Middle frontal gyrus (tissue), 1 donor: ENCODE results near the gene TGFBR3.

Experiments used
- DNase-seq: peaks from one replicate; pipeline ENCODE4 v3.0.0-alpha.2; 2015; ENCODE audit warnings: low spot score; ENCODE audit errors: extremely low spot score

TGFBR3 gene

DNA sequence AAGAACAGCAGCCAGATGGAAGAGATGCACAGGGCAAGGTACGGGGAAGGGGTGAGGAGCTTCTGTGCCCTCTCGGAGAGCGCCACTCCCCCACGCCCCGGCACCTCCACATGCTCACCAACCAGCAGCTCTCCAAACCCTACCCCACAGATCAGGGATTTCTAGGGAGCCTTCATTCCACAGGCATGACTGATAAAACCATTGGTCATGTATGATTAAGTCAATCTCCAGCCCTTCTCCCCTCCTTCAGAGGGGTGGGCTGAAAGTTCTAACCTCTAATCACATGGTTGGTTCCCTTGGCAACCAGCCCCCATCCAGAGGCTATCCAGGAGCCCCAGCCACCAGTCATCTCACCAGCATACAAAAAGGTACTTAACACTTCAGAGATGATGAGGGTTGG is 144.7 kb downstream of the TGFBR3 start:
- DNase-seq: no peak

DNA sequence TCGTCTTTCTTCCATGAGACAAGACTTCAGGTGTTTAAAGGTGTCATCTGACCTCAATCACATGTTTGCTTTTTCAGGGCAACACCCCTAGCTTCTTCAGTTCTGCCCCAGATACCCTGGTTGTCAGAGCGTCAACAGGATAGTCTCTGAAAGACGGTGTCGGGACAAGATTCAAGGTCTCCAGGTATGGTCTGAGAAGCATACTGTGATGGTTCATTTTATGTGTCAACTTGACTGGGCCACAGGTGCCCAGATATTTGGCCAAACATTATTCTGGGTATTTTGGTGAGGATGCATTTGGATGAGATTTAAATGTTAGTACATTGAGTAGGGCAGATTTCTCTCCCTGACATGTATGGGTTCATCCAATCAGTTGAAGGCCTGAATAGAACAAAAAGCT is 148.3 kb downstream of the TGFBR3 start:
- DNase-seq: no peak

DNA sequence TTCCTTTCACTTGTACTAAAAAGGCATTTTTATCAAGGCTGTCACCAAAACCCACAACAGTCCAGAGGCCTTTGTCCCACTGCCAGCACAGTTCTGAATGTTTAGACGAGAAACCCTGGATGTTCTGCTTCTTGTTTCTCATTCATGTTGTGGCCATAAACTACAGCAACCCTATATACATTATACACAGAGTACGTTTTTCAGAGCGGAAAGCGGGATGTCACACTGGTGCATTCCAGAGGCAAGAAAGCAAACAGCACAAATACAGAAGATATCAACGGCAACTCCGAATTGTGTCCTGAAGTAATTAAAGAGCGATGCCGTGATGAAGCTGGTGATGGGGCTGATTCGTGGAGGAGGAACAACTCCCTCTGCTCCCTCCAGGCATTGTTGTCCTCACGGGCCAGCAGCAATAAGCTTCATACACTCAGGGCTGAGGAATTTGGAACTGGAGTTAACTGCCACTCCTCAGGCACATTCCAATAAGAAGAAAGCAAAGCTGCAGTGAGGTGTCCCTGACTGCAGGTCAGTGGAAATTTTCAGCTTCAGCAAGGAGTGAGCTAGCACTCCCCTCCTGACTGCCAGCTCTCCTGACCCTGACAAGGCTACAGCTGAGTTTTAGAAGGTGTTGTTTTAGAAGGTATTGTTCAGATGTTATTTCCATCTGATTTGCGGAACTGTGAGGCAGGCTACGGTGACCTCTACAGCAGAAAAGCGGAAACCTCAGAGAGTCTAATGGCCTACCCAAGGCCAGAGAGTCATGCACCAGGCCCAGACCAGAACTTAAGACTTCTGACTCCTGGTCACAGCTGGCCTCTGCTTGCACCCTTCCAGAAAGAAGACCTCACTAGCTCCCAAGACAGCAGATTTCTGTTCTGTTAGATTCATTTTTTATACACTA is 149.0 kb downstream of the TGFBR3 start:
- no peak for DNase-seq

DNA sequence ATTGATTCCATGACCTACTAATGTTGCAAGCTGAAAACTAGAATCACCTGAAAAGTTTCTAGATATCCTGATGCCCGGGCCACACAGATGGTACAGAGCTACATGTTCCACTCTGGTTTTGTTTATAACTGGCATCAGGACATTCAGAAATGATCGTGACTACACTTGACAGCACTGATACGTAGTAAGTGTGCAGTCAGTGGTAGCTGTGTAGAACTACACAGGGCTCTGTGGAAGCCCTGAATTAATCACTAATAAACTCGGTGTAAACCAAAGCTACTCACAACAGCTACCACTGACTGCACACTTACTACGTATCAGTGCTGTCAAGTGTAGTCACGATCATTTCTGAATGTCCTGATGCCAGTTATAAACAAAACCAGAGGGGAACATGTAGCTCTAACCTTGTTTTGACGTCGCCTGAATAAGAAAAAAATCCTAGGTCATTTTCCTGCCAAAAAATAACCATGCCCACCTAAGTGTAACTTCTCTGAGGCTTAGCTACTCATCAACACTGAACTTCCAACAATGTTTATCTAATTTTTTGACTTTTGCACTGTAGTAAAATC is 149.7 kb downstream of the TGFBR3 start:
- DNase-seq: no peak

DNA sequence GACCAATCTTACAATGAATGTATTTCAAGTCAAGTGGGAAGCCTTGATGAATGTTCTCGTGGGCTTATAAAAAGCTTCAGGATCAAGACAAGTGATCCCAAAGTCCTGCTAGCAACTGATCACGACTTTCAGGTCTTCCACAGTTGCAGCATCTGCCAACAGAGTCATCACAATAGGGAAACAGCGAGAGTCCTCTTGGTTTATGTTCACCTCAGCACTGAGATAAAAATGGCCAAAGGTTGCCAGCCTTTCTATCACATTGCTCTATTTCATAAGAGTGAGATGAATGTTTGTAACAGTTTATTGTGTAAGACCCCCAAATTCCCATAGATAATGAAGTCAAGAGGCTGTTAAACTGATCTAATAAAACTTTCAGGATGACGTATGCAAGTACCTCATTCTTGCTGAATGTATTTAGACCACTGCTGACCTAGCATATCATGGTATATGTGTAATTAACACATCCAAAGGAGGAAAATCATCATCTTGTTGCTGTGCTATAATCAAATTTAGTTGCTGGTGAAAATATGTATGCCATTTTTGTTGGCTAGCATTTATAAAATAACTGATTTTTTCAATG is 150.6 kb downstream of the TGFBR3 start:
- DNase-seq: no peak

DNA sequence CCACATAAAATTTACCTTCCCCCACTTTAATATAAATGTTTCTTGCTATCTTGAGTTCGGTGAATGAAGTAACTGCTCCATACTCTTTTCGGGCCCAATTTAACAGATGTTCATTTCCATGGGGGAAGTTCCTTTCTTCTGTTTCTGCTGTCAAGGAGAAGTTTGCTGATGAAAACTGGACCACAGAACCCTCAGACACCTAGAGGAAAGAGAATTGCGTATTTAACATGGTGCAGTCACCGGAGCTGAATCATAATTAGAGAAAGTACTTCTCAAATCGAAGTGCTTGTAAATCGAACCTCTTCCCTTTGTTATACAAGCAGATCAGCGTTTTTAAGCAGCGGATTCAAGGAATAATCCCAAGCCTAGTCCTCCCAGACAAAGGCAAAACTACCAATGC is 151.2 kb downstream of the TGFBR3 start:
- no peak for DNase-seq

DNA sequence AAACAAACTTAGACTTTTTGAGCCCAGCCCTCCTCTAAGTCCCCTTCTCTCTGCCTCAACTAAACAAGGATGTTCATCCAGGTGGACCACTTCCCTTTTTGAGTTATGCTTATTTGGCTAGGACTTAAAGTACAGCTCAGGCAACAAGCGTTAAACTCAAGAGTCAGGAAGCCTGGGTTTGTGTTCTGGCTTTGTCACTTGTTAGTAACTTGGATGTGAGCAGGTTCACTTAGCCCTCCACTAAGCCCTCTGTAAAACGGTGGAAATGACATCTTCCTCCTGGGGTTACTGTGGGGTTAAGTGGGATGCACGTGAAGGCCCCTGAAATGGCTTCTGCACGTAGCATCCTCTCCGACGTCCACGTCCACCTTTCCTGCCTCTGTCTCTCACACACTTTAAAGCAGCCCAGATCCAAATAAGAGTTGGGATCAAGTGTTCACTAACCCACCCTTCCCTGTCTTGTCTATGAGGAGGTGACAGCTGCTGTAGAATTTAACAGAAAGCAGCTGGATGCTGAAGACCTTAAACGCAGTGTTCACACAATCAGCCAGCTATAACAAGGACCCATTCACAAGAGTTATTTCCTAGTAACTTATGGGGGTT is 152.7 kb downstream of the TGFBR3 start:
- DNase-seq: no peak

DNA sequence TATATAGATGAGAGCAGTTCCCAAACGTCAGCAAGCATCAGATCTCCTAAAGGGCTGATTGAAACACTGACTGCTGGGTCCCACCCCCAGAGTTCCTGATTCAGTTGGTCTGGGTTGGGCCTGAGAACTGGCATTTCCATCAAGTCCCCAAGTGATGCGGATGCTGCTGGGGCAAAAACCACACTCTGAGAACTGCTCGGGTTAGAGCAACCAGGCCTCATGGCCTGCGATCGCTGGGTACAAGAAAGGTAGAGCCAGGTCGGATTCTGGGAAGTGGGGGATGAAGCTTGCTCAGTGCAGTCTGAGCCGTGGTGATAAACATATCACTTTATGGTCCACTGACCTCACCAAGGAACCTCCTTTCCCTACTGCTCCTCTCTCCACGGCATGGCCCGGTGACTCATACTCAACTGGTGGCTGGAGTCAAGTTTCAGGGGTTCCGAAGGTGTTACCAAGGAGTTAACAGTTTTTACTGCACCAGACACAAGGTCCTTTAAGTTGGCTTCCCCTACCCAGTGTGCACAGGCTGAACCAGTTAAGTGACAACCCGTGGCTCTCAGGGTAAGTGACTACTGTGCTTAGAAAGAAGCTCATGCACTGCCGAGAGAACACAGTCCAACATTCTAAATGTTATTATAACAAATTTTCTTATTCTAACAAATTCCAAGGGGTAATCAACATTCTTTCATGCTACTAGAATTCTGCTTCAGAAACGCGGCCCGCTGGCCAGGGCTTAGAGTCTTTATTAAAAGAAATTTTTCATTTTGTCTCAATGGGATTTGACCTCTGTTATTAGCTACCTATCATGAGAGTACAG is 153.5 kb downstream of the TGFBR3 start:
- DNase-seq: no peak

DNA sequence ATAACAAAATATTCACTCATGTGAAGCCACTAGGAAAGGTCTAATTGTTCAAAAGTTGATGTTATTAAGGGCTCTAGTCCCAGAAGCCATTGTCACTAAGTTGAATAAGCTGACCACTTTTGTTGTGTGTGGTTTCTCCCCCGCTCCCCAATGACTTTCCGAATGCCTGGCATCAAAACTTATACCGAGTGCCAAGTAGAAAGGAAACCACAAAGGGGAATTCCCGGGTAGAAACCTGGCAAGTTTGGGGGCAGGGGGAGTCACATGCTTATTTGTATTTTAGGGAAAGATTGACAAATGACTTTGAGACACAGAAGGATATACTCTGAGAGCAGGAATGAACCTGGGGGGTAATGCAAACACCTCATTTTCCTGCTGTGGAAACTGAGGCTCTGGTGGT is 154.1 kb downstream of the TGFBR3 start:
- no peak for DNase-seq

DNA sequence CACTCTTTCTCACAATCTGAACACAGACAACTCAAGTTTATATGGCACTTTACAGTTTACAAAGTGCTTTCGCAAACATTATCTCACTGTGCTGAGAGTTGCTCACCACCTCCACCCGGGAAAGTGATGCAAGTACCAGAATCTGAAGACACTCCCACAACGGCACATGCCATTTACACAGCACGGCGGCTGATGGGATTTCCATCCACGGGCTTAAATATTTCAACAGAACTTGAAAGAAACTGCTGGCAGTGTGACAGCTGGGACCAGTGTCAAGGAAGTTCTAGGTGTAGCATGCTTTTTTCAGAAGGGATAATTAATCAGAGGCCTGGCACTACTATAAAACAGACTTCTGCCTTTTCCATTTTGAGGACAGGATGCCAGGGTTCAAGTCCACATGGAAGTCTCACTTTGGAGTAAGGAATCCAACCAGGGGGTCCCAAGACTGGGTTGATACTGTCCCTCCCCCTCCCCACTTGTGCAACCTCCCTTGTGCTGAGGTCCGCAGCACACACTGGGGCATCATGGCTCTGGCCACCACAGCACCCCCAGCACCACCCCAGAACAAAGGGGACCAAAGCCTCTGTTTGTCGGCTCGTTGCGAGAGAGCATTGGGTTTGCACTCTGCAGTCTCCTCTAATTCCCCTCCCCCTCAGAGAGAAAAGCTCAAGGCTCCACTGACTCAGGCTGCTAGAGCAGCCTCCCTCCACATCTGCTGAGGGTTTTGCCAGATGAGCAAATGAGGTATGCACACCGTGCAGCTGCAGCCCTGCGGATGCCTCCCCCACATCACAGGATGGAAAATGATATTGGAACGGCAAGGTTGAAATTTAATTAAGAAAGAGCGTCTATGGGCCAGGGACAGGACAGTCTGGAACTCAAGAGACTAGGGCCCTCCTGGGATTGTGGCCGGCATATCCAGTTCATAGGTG is 154.9 kb downstream of the TGFBR3 start:
- DNase-seq: no peak

DNA sequence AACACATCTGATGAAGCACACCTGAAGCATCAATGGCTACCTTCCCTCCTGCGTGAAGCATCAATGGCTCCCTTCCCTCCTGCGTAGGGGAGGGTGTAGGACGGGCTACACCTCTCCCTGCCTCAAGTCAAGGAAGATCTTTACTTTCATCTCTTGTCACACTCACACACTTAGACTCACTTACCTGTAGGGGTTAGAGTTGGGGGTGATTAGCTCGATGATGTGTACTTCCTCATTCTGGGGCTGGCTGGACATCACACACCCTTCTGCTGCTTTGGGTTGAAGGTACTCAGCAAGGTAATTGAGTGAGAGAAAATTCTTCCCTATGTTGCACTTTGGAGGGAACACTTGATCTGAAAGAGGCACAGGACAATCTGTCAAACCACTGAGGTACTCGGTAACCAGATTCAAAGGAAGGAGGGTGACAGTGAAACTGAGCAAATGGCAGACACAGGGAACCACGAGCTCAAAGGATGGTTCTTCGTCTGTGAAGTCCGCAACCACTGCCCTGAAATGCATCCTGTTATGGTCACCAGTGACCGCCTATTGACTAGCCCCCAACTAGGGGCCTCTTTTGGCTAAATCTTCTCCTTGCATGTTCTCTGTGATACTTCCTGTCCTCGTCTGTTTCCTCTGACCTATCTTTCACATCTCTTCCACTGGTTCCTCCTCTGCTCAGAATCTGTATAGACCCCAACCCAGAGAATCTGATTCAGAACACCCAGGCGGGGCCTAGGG is 156.2 kb downstream of the TGFBR3 start:
- no peak for DNase-seq

DNA sequence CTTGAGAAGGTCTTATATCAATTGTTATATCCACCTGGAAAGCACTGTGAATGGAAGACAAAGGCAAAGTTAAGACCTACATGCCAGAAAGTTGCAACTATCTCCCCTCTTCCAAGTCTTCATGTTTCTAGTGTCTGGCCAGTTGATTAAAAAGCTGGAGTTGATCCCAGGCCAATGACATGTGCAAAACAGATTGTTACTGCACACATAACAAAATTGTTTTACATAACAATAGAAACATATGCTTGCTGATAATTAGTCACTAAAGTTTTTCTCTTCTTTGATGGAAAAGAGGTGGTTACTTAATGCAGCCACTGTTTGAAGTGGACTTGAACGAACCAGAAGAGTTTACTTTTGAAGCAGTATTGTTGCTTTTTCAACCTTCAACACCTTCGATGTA is 158.2 kb downstream of the TGFBR3 start:
- no peak for DNase-seq

DNA sequence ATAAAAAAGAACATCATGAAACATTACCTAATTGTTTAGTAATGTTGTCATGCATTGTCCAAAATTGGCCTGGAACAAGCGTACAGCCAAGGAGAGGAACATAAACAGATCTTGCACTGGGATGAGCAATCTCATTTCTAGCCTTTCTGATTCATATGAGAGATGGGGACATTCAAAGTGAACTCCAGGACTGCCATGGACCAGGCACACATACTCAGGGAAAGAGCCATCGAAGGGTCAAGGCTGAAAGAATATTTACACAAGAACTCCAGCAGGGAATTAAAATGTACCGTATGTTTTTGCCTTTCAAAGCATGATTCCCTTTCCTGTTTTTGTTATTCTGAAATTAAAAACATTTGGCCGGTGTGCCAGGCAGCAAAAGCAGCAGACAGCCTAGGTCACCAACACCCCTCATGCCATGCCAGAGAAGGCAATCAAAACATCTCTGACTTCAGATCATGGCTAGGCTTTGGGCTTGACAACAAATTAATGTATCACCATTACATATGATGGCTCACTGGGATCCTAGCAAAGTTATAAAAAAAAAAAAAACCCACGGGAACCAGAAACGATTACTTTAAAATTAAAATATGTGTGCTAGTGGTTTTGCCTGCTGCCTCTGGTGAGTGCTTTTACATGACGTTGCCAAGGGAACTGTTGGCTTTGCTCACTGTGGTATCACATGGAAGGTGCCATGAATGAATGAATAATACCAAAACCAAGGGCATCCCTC is 159.8 kb downstream of the TGFBR3 start:
- no peak for DNase-seq

DNA sequence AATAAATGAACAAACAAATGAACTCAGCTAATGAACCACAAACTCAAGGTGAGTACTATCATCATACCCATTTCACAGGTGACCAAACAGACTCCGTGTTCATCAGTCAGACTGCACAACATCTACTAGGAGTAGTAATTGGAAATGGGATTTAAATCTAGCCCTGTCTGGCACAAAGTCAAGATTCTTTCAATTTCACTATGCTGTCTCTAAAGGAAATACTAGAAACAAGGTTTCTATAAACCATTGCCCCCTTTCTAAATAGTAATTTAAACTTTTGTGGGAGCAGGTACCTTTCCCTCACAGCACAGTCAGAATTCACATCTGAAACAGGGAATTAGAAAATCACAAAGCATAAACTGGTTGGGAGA is 160.3 kb downstream of the TGFBR3 start:
- DNase-seq: no peak

DNA sequence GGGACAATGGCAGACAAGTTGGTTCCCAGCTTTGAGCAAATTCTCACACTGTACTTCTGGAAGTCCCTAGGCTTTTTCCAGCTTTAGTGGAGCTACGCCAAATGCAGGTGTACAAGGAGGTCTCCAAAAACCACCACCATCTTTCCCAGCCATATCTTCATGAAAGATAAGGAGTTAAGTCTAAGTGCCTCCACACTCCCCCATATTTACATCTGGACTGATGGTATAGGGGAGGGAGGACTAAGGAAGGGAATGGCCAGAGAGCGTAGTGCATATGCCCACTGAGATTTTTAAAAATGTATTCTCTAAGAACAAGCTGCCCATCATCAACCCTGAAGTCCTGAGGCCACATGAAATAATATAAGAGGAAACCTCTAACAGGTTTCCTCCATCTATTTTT is 161.3 kb downstream of the TGFBR3 start:
- DNase-seq: no peak

DNA sequence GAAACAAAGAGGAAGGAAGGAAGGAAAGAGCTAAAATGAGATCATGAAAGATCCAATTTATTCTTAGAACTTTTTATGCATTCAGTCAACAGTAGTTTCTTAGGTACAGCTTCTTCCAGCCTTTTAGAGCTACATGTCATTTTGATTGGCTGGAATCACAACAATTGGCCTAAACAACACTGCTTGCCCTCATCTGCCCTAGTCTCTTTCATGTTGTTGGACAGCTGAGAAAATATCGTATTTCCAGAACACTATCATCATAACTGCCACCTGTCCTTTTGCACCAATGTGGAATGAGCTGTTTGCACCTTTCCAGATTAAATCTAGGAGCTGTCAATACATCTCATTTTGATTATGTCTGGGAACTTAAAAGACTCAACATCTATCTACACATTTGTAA is 161.7 kb downstream of the TGFBR3 start:
- DNase-seq: no peak

DNA sequence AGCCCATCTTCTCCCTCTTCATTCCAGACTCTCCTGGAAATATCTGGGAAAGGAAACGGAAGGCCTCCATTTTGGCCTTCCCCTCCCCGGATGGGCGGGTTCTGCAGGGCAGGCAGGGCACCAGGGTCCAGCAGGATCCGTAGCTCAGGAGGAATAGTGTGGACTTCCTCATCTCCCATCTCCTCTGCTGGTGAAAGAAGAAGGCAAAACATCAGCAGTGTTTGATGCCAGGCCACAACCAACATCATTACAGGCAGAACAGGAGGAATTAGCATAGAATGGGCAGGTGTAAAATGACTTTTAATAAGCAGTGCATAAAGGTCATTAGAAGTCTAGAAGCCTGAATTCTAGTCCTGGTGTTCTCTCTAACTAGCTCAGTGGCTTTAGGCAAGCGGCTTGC is 165.9 kb downstream of the TGFBR3 start:
- no peak for DNase-seq

DNA sequence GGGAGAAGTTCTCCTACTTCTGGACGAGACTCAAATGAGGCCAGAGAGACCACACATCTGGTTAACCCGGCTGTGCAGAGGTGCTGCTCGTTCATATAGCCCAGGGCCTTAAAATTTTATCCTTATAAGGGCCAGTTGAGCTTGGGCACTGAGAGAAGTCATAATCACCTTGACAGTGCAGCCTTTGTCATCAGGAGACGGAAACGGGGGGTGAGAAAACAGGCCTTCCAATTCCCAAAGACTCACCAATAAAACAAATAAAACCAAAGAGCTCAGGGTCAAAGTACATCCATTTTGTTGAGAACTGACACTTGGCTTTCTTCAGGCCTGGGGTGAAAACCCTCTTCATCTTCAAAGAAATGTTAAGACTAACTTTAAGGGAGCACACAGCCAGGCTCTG is 167.1 kb downstream of the TGFBR3 start:
- no peak for DNase-seq

DNA sequence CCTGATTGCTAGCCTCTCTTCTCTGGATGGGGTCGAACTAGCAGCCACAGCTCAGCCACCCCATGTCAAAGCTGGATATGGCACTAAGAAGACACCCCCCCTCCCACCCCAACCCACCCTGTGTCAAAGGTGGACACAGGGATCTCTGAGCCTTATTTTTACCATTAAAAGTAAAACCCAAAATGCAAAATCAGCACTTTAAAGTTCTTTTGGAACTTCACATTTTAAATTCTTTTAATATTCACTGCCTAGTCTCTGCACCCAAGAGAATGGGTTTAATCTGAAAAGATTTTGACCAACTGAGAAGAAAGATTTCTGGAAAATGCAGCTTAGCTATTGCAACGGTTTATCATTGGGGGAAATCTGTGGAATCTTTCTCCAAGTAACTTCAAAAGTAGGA is 167.6 kb downstream of the TGFBR3 start:
- no peak for DNase-seq
